ENCODE results near the gene CD59. TPM values are rescaled to one million over a fixed set of nuclear protein-coding genes. Genes with fewer than 3 reads are reported as not detected.

The CD59 gene
- total and polyA plus RNA-seq, 9 of the 15 experiments (the other 6 are each of a cell fraction or from before 2014, with no cell fraction given): 38.1 to 338 (median 173) TPM

GRCh38 chr11:33731723-33732531, 4.3 kb downstream of the CD59 start (continued):
- TF ChIP-seq ELF1 (tag; IDR thresholded peaks at IDR 0.05) (no peak), ZNF695 (CRISPR knock-in tag; IDR thresholded peaks at IDR 0.05) (no peak), SPI1 (IDR thresholded peaks at IDR 0.05; ENCODE audit: borderline replicate concordance, low read depth, low read length) (peak; percentile 89; the same call in 1 of the 2 replicates), TSC22D4 (tag; IDR thresholded peaks at IDR 0.05) (no peak), NELFE (IDR thresholded peaks at IDR 0.05; ENCODE audit: insufficient read depth, insufficient read length) (no peak), HCFC1 (IDR thresholded peaks at IDR 0.05; ENCODE audit: low read depth, low read length) (no peak), ZBTB33 (CRISPR knock-in tag; IDR thresholded peaks at IDR 0.05) (no peak), ZNF79 (CRISPR knock-in tag; IDR thresholded peaks at IDR 0.05; ENCODE audit: low read depth) (no peak), U2AF1 (optimal IDR thresholded peaks at IDR 0.05; ENCODE audit: low read depth, low read length) (no peak), NBN (IDR thresholded peaks at IDR 0.05; ENCODE audit: low read depth) (no peak), E2F3 (CRISPR knock-in tag; IDR thresholded peaks at IDR 0.05) (no peak), PCBP2 (IDR thresholded peaks at IDR 0.05; ENCODE audit: low read depth, low read length, poor library complexity, severe bottlenecking) (no peak), SNAPC5 (CRISPR knock-in tag; IDR thresholded peaks at IDR 0.05) (no peak), RFX5 (IDR thresholded peaks at IDR 0.05; ENCODE audit: low read depth, low read length) (no peak), ZNF639 (CRISPR knock-in tag; conservative IDR thresholded peaks at IDR 0.05 in 1 of 2, IDR thresholded peaks at IDR 0.05 in 1 of 2) (no peak), BRF1 (IDR thresholded peaks at IDR 0.05; ENCODE audit: borderline replicate concordance, extremely low read depth, insufficient read length) (no peak), DMBX1 (CRISPR knock-in tag; IDR thresholded peaks at IDR 0.05; ENCODE audit: borderline replicate concordance) (no peak), RB1 (IDR thresholded peaks at IDR 0.05; ENCODE audit: low read depth) (peak; percentile 29; the same call in 1 of the 2 replicates), FOXA3 (CRISPR knock-in tag; conservative IDR thresholded peaks at IDR 0.05 in 1 of 2, IDR thresholded peaks at IDR 0.05 in 1 of 2) (no peak), ARNT (IDR thresholded peaks at IDR 0.05) (no peak)
- TF ChIP-seq, protein P1, sequence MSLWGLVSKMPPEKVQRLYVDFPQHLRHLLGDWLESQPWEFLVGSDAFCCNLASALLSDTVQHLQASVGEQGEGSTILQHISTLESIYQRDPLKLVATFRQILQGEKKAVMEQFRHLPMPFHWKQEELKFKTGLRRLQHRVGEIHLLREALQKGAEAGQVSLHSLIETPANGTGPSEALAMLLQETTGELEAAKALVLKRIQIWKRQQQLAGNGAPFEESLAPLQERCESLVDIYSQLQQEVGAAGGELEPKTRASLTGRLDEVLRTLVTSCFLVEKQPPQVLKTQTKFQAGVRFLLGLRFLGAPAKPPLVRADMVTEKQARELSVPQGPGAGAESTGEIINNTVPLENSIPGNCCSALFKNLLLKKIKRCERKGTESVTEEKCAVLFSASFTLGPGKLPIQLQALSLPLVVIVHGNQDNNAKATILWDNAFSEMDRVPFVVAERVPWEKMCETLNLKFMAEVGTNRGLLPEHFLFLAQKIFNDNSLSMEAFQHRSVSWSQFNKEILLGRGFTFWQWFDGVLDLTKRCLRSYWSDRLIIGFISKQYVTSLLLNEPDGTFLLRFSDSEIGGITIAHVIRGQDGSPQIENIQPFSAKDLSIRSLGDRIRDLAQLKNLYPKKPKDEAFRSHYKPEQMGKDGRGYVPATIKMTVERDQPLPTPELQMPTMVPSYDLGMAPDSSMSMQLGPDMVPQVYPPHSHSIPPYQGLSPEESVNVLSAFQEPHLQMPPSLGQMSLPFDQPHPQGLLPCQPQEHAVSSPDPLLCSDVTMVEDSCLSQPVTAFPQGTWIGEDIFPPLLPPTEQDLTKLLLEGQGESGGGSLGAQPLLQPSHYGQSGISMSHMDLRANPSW (CRISPR knock-in tag; IDR thresholded peaks at IDR 0.05): no peak

Measured in K562 (cell line).